ENCODE measurements around the gene GNAI3. TPM values are rescaled to one million over a fixed set of nuclear protein-coding genes. Genes with fewer than 3 reads are reported as not detected.

The GNAI3 gene
- total and polyA plus RNA-seq, 4 donors: 2.7 to 10.4 (median 6.5) TPM

GRCh38 chr1:109579491-109579890, 31.1 kb downstream of the GNAI3 start:
- Histone ChIP-seq H3K36me3 (ENCODE audit: control insufficient read depth in 4 of 4, insufficient read depth in 4 of 4, low read length in 4 of 4) (peaks cover 8 to 23% (median 14%) of the 10 kb centered on the region in 4 donors), H3K9me3 (ENCODE audit: control insufficient read depth in 4 of 4, insufficient read depth in 3 of 4, low read length in 3 of 4) (no peaks in the 10 kb centered on the region), H3K27me3 (ENCODE audit: control insufficient read depth in 3 of 3, insufficient read depth in 3 of 3, low read length in 2 of 3) (no peaks in the 10 kb centered on the region), H3K9ac (ENCODE audit: insufficient read depth in 1 of 2, low read length in 2 of 2) (no peak overlapping the region), H3K27ac (ENCODE audit: low read depth in 1 of 2, low read length in 1 of 2) (no peak overlapping the region), H3K4me1 (ENCODE audit: control insufficient read depth in 5 of 5, insufficient read depth in 5 of 5, low read length in 5 of 5) (peaks cover 0 to 11% (median 0%) of the 10 kb centered on the region in 5 donors), H3K4me3 (no peak overlapping the region)
- 84 to 88% methylated on average over 1 of the region's 1 CpG for WGBS, 2 donors
- DNase-seq (peak in 2 of 3 donors; percentile 59 to 73), ATAC-seq (ENCODE audit: insufficient read depth, low FRiP score) (no peak)
- TF ChIP-seq CTCF (IDR thresholded peaks at IDR 0.05; ENCODE audit: control extremely low read depth, extremely low read depth): no peak

GRCh38 chr1:109582021-109582420, 33.6 kb downstream of the GNAI3 start:
- Histone ChIP-seq H3K4me3 (no peak overlapping the region), H3K27me3 (ENCODE audit: control insufficient read depth in 3 of 3, insufficient read depth in 3 of 3, low read length in 2 of 3) (no peaks in the 10 kb centered on the region), H3K36me3 (ENCODE audit: control insufficient read depth in 4 of 4, insufficient read depth in 4 of 4, low read length in 4 of 4) (peaks cover 9 to 41% (median 31%) of the 10 kb centered on the region in 4 donors), H3K27ac (ENCODE audit: low read depth in 1 of 2, low read length in 1 of 2) (no peak overlapping the region), H3K9me3 (ENCODE audit: control insufficient read depth in 4 of 4, insufficient read depth in 3 of 4, low read length in 3 of 4) (no peaks in the 10 kb centered on the region), H3K4me1 (ENCODE audit: control insufficient read depth in 5 of 5, insufficient read depth in 5 of 5, low read length in 5 of 5) (peaks cover 0 to 11% (median 0%) of the 10 kb centered on the region in 5 donors), H3K9ac (ENCODE audit: insufficient read depth in 1 of 2, low read length in 2 of 2) (no peak overlapping the region)
- WGBS, 2 donors: 92 to 98% methylated on average over 2 of the region's 2 CpGs
- DNase-seq (no peak), ATAC-seq (ENCODE audit: insufficient read depth, low FRiP score) (no peak)
- TF ChIP-seq CTCF (IDR thresholded peaks at IDR 0.05; ENCODE audit: control extremely low read depth, extremely low read depth): no peak

GRCh38 chr1:109584766-109585165, 36.4 kb downstream of the GNAI3 start:
- Histone ChIP-seq H3K27me3 (ENCODE audit: control insufficient read depth in 3 of 3, insufficient read depth in 3 of 3, low read length in 2 of 3) (no peaks in the 10 kb centered on the region), H3K4me1 (ENCODE audit: control insufficient read depth in 5 of 5, insufficient read depth in 5 of 5, low read length in 5 of 5) (no peaks in the 10 kb centered on the region), H3K9ac (ENCODE audit: insufficient read depth in 1 of 2, low read length in 2 of 2) (no peak overlapping the region), H3K27ac (ENCODE audit: low read depth in 1 of 2, low read length in 1 of 2) (no peak overlapping the region), H3K9me3 (ENCODE audit: control insufficient read depth in 4 of 4, insufficient read depth in 3 of 4, low read length in 3 of 4) (no peaks in the 10 kb centered on the region), H3K4me3 (no peak overlapping the region), H3K36me3 (ENCODE audit: control insufficient read depth in 4 of 4, insufficient read depth in 4 of 4, low read length in 4 of 4) (peaks cover 7 to 51% (median 31%) of the 10 kb centered on the region in 4 donors)
- no peak for ATAC-seq (ENCODE audit: insufficient read depth, low FRiP score)
- DNase-seq: no peak
- WGBS, 2 donors: 45 to 79% methylated on average over 1 of the region's 1 CpG
- no peak for TF ChIP-seq CTCF (IDR thresholded peaks at IDR 0.05; ENCODE audit: control extremely low read depth, extremely low read depth)

GRCh38 chr1:109586055-109586454, 37.6 kb downstream of the GNAI3 start:
- H3K36me3 ChIP-seq (ENCODE audit: control insufficient read depth in 4 of 4, insufficient read depth in 4 of 4, low read length in 4 of 4): peaks cover 9 to 42% (median 27%) of the 10 kb centered on the region in 4 donors
- no peak for ATAC-seq (ENCODE audit: insufficient read depth, low FRiP score)
- no peak for TF ChIP-seq CTCF (IDR thresholded peaks at IDR 0.05; ENCODE audit: control extremely low read depth, extremely low read depth)
- no peaks in the 10 kb centered on the region for H3K27me3 ChIP-seq (ENCODE audit: control insufficient read depth in 3 of 3, insufficient read depth in 3 of 3, low read length in 2 of 3)
- no peak overlapping the region for H3K4me3 ChIP-seq
- no peak overlapping the region for H3K27ac ChIP-seq (ENCODE audit: low read depth in 1 of 2, low read length in 1 of 2)
- H3K9ac ChIP-seq (ENCODE audit: insufficient read depth in 1 of 2, low read length in 2 of 2): no peak overlapping the region
- no peaks in the 10 kb centered on the region for H3K4me1 ChIP-seq (ENCODE audit: control insufficient read depth in 5 of 5, insufficient read depth in 5 of 5, low read length in 5 of 5)
- 84 to 86% methylated on average over 3 of the region's 3 CpGs for WGBS, 2 donors
- H3K9me3 ChIP-seq (ENCODE audit: control insufficient read depth in 4 of 4, insufficient read depth in 3 of 4, low read length in 3 of 4): no peaks in the 10 kb centered on the region
- DNase-seq: no peak

All from lung (tissue), 12 donors.